Activated CD8-positive, alpha-beta T cell treated with anti-CD3 and anti-CD28 coated beads for 36 hours (primary cell): Measurements from ENCODE around the gene HEPN1. TPM values are rescaled to one million over a fixed set of nuclear protein-coding genes. Genes with fewer than 3 reads are reported as not detected.

Source experiments
- ATAC-seq: fragments of 200-7000 bp; cut with Tn5 transposase; one replicate; pipeline ENCODE4 v1.10.0; 2021; ENCODE audit warnings: mild to moderate bottlenecking, moderate library complexity
- CTCF ChIA-PET: fragments of 350-600 bp; sonication (Branson Sonifier 250); formaldehyde crosslinking; loops from one replicate; lab custom pipeline; 2021; ENCODE audit warnings: antibody characterized with exemption; lab: Charles Lee
- POLR2A ChIA-PET: fragments of 350-600 bp; sonication (Branson Sonifier 250); formaldehyde crosslinking; loops from one replicate; lab custom pipeline; 2021; ENCODE audit warnings: antibody characterized with exemption; lab: Charles Lee
- DNase-seq: peaks from one replicate; pipeline ENCODE4 v3.0.0-alpha.2; 2020
- H3K27ac Mint-ChIP-seq: one replicate; pipeline ENCODE4 v1.8.0; 2021; ENCODE audit warnings: mild to moderate bottlenecking, mixed read lengths
- H3K27me3 Mint-ChIP-seq: one replicate; pipeline ENCODE4 v1.8.0; 2021; ENCODE audit warnings: mixed read lengths
- H3K36me3 Mint-ChIP-seq: one replicate; pipeline ENCODE4 v1.8.0; 2021; ENCODE audit warnings: low read depth, mixed read lengths
- H3K4me1 Mint-ChIP-seq: one replicate; pipeline ENCODE4 v1.8.0; 2021; ENCODE audit warnings: low read depth, mixed read lengths
- H3K4me3 Mint-ChIP-seq: one replicate; pipeline ENCODE4 v1.8.0; 2021; ENCODE audit warnings: mild to moderate bottlenecking, moderate library complexity, mixed read lengths
- H3K9me3 Mint-ChIP-seq: one replicate; pipeline ENCODE4 v1.8.0; 2021; ENCODE audit warnings: mixed read lengths
- intact Hi-C: fragments of 100-400 bp; cut with micrococcal nuclease; formaldehyde crosslinking; loops from one replicate; pipeline ENCODE4 v1.10.0; 2022
- total RNA-seq, 2 experiments: library from RNA; stranded (reverse); gene quantifications; one replicate each; pipeline ENCODE4 v1.2.3, GENCODE V29; 2021
- TF ChIP-seq, protein P1 (sequence below): fragments of 200-600 bp; IDR thresholded peaks from one replicate; pipeline ENCODE4 v1.8.0; 2022; ENCODE audit warnings: antibody characterized with exemption, mild to moderate bottlenecking

Gene HEPN1
- total RNA-seq, 2 experiments from 2014 or later = not detected

DNA sequence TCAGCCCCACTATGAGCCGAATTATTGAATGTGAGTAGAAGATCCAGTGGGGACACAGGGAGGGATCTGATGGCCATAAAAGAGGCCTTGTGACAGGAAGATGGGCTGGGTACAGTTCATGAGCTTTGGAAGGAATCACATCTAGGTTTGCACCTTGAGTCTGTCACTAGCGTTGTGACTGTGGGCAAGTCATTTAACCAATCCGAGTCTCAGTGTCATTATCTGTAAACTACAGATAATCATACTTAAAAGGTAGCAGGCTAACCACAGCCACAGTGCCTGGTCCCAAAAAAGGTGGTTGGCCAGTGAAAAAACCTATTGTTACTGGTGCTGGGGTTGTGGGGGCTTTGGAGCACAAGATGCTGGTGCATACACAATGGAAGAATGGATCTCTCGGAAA, 3.8 kb downstream of the HEPN1 start:
- H3K27ac Mint-ChIP-seq = no peak overlapping the region
- ChIA-PET CTCF (interaction anchor here (3.4 kb wide), 1 partner anchor 47 kb away, joined by 13 read pairs; no protein-coding TSS in a partner anchor), POLR2A (interaction anchor here (1.1 to 2.1 kb wide), 2 partner anchors 14 to 31 kb away, joined by 3 to 9 read pairs; partner anchors contain the start of gene CCDC15)
- no peaks in the 10 kb centered on the region for H3K27me3 Mint-ChIP-seq
- intact Hi-C loops = no loop called here
- TF ChIP-seq, protein P1, sequence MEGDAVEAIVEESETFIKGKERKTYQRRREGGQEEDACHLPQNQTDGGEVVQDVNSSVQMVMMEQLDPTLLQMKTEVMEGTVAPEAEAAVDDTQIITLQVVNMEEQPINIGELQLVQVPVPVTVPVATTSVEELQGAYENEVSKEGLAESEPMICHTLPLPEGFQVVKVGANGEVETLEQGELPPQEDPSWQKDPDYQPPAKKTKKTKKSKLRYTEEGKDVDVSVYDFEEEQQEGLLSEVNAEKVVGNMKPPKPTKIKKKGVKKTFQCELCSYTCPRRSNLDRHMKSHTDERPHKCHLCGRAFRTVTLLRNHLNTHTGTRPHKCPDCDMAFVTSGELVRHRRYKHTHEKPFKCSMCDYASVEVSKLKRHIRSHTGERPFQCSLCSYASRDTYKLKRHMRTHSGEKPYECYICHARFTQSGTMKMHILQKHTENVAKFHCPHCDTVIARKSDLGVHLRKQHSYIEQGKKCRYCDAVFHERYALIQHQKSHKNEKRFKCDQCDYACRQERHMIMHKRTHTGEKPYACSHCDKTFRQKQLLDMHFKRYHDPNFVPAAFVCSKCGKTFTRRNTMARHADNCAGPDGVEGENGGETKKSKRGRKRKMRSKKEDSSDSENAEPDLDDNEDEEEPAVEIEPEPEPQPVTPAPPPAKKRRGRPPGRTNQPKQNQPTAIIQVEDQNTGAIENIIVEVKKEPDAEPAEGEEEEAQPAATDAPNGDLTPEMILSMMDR = no peak
- H3K36me3 Mint-ChIP-seq = no peaks in the 10 kb centered on the region
- DNase-seq (no peak), ATAC-seq (peak; percentile 27)
- H3K4me3 Mint-ChIP-seq = no peak overlapping the region
- no peaks in the 10 kb centered on the region for H3K9me3 Mint-ChIP-seq
- peaks cover 13% of the 10 kb centered on the region for H3K4me1 Mint-ChIP-seq

DNA sequence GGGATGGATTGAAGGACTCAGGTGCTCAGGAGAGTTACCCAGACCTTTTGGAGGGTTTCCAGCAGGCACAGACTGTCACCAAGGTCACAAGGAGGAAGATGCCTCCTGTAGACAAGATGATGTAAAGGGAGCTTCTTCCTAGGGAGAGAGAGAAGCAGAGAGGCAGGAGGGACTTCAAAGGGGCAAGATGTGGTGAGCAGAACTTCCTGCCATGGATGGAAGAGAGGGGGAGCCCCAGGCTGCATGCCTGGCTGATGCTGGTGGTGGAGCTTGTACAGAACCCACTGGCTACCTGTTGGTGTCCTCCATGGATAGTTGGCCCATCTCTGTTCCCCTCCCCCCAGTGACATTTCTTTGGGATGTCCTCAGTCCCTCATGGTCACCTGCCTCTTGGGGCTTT, 4.2 kb downstream of the HEPN1 start:
- no peaks in the 10 kb centered on the region for H3K9me3 Mint-ChIP-seq
- no peaks in the 10 kb centered on the region for H3K27me3 Mint-ChIP-seq
- no peaks in the 10 kb centered on the region for H3K36me3 Mint-ChIP-seq
- POLR2A ChIA-PET = interaction anchor here (1.1 to 2.1 kb wide), 2 partner anchors 13 to 30 kb away, joined by 3 to 9 read pairs; partner anchors contain the start of gene CCDC15
- peaks cover 13% of the 10 kb centered on the region for H3K4me1 Mint-ChIP-seq
- no peak overlapping the region for H3K4me3 Mint-ChIP-seq
- ATAC-seq = peak; percentile 42
- H3K27ac Mint-ChIP-seq = no peak overlapping the region
- TF ChIP-seq, protein P1 = no peak
- CTCF ChIA-PET = interaction anchor here (3.4 kb wide), 1 partner anchor 47 kb away, joined by 13 read pairs; no protein-coding TSS in a partner anchor
- intact Hi-C loops = no loop called here
- DNase-seq = peak; percentile 32

DNA sequence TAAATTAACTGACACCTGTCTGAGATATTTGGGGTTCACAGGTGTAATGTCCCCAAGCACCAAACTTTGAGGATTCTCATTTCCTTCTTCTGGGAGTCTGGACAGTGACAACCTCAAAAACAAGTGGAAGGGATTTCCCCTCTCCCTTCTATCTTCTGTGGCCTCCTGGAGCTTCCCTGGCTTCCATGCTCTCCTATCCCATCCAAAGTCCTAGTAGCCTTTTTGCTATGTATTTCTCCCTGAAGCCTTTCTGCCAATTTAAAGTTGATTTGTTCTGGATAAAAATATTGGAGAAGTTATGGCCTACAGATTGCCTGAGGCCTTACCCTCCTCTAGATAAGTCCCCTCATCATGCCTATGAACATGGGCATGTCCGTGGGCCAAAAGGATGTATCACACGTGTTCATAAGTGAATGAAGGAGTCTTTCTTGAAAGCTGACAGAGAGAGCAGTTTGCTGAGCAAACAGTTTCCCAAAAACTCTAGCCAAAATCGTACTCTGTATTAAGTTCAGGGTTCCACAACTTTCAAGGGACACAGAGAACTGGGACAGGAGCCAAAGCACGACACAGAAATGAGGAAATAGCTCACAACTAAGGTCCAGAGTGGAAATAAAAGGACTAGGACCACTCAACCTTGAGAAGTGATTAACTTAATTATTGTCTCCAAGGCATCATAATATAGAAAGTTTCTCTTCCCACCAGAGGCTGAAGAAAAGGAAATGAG, 10.1 kb downstream of the HEPN1 start:
- intact Hi-C loops = no loop called here
- H3K36me3 Mint-ChIP-seq = no peaks in the 10 kb centered on the region
- H3K4me3 Mint-ChIP-seq = no peak overlapping the region
- CTCF ChIA-PET = no interaction called here
- TF ChIP-seq, protein P1 = no peak
- no peak for DNase-seq
- peaks cover 8% of the 10 kb centered on the region for H3K4me1 Mint-ChIP-seq
- POLR2A ChIA-PET = interaction anchor here (1.1 kb wide), 1 partner anchor 13 kb away, joined by 3 read pairs; no protein-coding TSS in a partner anchor
- ATAC-seq = no peak
- no peaks in the 10 kb centered on the region for H3K27me3 Mint-ChIP-seq
- no peaks in the 10 kb centered on the region for H3K9me3 Mint-ChIP-seq
- no peak overlapping the region for H3K27ac Mint-ChIP-seq

DNA sequence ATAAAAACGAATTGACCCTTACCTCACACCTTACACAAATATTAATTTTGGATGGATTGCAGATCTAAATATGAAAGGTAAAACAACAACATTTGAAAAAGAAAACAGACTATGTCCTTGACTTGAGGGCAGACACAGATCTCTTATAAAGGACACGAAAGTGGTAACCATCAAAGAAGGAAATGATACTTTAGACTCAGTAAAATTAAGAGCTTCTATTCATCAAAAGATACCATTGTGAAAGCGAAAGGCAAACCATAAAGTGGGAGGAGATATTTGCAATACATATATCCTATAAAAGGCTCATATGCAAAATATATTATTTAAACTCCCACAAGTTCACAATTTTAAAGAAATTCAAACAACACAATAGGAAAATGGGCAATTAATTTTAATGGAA, 11.7 kb downstream of the HEPN1 start:
- Mint-ChIP-seq H3K36me3 (no peaks in the 10 kb centered on the region), H3K9me3 (no peaks in the 10 kb centered on the region), H3K27ac (peak overlapping the region; percentile 18), H3K4me3 (no peak overlapping the region), H3K27me3 (no peaks in the 10 kb centered on the region), H3K4me1 (peaks cover 8% of the 10 kb centered on the region)
- DNase-seq (no peak), ATAC-seq (peak; percentile 62)
- ChIA-PET POLR2A (no interaction called here), CTCF (interaction anchor here (0.7 to 1.5 kb wide), 4 partner anchors 19 to 94 kb away, joined by 3 to 4 read pairs (median 3); no protein-coding TSS in a partner anchor)
- intact Hi-C loops = no loop called here
- TF ChIP-seq, protein P1 = no peak
